HG03469 (cell line): Measurements from ENCODE around the gene PODXL.

Experiments
- ATAC-seq: cut with Tn5 transposase; IDR thresholded peaks from one replicate; pipeline ENCODE4 v1.9.1; 2021; ENCODE audit warnings: mild to moderate bottlenecking, moderate library complexity, moderate number of reproducible peaks; ENCODE audit not compliant: unreplicated experiment

Gene PODXL

DNA sequence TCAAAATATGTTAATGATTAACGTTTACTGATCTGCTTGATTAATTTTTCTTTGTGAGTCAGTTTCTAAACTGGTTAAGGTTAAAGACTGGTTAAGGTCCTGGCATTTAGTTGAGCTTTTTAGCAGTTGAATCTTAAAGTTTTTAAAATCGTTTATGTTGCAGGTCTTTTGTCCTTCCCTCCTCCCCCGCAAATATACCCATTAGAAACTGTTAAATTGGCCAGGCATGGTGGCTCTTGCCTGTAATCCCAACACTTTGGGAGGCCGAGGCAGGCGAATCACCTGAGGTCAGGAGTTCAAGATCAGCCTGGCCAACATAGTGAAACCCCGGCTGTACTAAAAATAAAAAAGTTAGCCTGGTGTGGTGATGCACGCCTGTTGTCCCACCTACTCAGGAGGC lies 100.9 kb downstream of the PODXL start:
- ATAC-seq: no peak

DNA sequence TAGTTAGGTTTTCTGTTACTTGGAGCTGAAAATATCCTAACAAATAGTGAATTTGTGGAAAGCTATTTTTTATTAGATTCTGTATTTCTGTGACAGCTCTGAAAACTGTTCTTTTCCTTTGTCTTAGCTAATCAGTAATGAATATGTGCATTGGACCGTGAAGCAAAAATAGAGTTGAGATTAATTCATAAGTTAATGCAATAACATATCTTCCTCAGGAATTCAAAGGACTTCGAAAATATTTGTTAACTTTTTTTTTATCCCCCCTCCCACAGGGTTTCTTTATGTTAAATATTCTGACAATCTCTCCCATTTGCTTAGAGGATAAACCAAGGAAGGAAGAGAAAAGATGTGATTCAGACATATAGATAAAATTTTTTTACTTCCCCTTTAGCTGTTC lies 101.4 kb downstream of the PODXL start:
- no peak for ATAC-seq

DNA sequence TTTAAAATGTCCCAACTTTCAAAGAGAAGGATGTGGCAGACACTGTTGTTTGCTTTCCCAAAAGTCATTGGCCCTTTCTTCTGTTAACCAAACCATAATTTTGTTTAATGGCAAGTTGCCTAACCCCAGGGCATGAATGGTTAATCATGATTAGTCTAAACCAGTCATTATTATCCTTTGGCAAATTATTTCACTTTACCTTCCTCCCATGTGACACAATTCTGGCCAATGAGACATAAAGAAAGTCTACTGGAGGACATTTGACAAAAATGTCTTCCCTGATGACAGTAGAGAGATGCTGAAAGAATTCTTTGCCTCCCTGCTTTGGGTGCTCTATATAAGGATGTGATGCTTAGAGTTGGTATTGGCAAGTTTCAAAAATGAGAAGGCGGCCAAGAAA lies 101.9 kb downstream of the PODXL start:
- ATAC-seq: no peak
